GM23338 (cell line): ENCODE data around the gene SLC17A5. TPM values are rescaled to one million over a fixed set of nuclear protein-coding genes. Genes with fewer than 3 reads are reported as not detected.

Experiments used
- ATAC-seq: fragments of 200-7000 bp; cut with Tn5 transposase; 3 replicates; pipeline ENCODE4 v1.9.1; 2020
- DNase-seq: peaks from one replicate; pipeline ENCODE4 v3.0.0-alpha.2; 2015; ENCODE audit warnings: low spot score
- H2AFZ ChIP-seq: fragments of 200-600 bp; sonication (generic); 2 replicates; pipeline ENCODE4 v1.8.0; 2016; ENCODE audit warnings: antibody characterized with exemption, mild to moderate bottlenecking, moderate library complexity
- H3F3A ChIP-seq: fragments of 200-600 bp; sonication (generic); replicated peaks from 2 replicates; pipeline ENCODE4 v1.8.0; 2017; ENCODE audit warnings: antibody characterized with exemption, mixed run types, low read depth
- H3K27ac ChIP-seq: fragments of 200-600 bp; sonication (generic); 2 replicates; pipeline ENCODE4 v1.6.1; 2016; ENCODE audit warnings: low read depth
- H3K27me3 ChIP-seq: fragments of 200-600 bp; sonication (generic); 2 replicates; pipeline ENCODE4 v1.8.0; 2016; ENCODE audit warnings: mild to moderate bottlenecking, mixed run types, moderate library complexity; ENCODE audit not compliant: insufficient read depth
- H3K36me3 ChIP-seq: fragments of 200-600 bp; sonication (generic); 2 replicates; pipeline ENCODE4 v1.8.0; 2016; ENCODE audit warnings: mild to moderate bottlenecking; ENCODE audit not compliant: insufficient read depth
- H3K4me1 ChIP-seq: fragments of 200-600 bp; sonication (generic); 2 replicates; pipeline ENCODE4 v1.8.0; 2016; ENCODE audit warnings: mild to moderate bottlenecking, moderate library complexity; ENCODE audit not compliant: insufficient read depth
- H3K4me2 ChIP-seq: fragments of 200-600 bp; sonication (generic); 2 replicates; pipeline ENCODE4 v1.7.1; 2017; ENCODE audit warnings: mixed run types
- H3K4me3 ChIP-seq: fragments of 200-600 bp; sonication (generic); 2 replicates; pipeline ENCODE4 v1.6.1; 2016; ENCODE audit warnings: mixed run types
- H3K79me2 ChIP-seq: fragments of 200-600 bp; sonication (generic); replicated peaks from 2 replicates; pipeline ENCODE4 v1.8.0; 2017; ENCODE audit warnings: mild to moderate bottlenecking; ENCODE audit not compliant: insufficient read depth
- H3K9me2 ChIP-seq: fragments of 200-600 bp; sonication (generic); 2 replicates; pipeline ENCODE4 v1.8.0; 2017; ENCODE audit not compliant: insufficient read depth
- H4K20me1 ChIP-seq: fragments of 200-600 bp; sonication (generic); replicated peaks from 2 replicates; pipeline ENCODE4 v1.8.0; 2017; ENCODE audit warnings: mild to moderate bottlenecking; ENCODE audit not compliant: insufficient read depth
- H3K27ac Mint-ChIP-seq: 2 replicates; pipeline ENCODE4 v1.8.0; 2020; ENCODE audit warnings: inconsistent platforms, mild to moderate bottlenecking, moderate library complexity, mixed read lengths
- H3K27me3 Mint-ChIP-seq: 3 replicates; pipeline ENCODE4 v1.8.0; 2022; ENCODE audit warnings: low read depth, mild to moderate bottlenecking, moderate library complexity, mixed read lengths, inconsistent platforms; ENCODE audit not compliant: insufficient read depth, poor library complexity
- H3K36me3 Mint-ChIP-seq: 3 replicates; pipeline ENCODE4 v1.8.0; 2021; ENCODE audit warnings: low read depth, mild to moderate bottlenecking, inconsistent platforms, moderate library complexity, mixed read lengths
- H3K4me1 Mint-ChIP-seq: 3 replicates; pipeline ENCODE4 v1.8.0; 2020; ENCODE audit warnings: mild to moderate bottlenecking, inconsistent platforms, mixed read lengths
- H3K4me3 Mint-ChIP-seq: 3 replicates; pipeline ENCODE4 v1.8.0; 2021; ENCODE audit warnings: moderate library complexity, mild to moderate bottlenecking, inconsistent platforms, mixed read lengths
- H3K9me3 Mint-ChIP-seq: 3 replicates; pipeline ENCODE4 v1.8.0; 2020; ENCODE audit warnings: moderate library complexity, mild to moderate bottlenecking, inconsistent platforms, mixed read lengths
- EZH2 ChIP-seq: fragments of 200-600 bp; sonication (generic); IDR thresholded peaks from one replicate; pipeline ENCODE4 v1.8.0; 2017; ENCODE audit warnings: antibody characterized with exemption, mild to moderate bottlenecking, low read depth; ENCODE audit not compliant: unreplicated experiment
- STAT1 ChIP-seq: IDR thresholded peaks from one replicate; pipeline ENCODE4 v1.6.1; 2016; ENCODE audit warnings: antibody characterized with exemption; ENCODE audit not compliant: unreplicated experiment
- ZNF331 ChIP-seq: fragments of 250-450 bp; sonication (Bioruptor Pico); IDR thresholded peaks from 2 replicates; pipeline ENCODE4 v1.5.0; 2020; ENCODE audit warnings: low read depth, mild to moderate bottlenecking, moderate library complexity
- ZNF462 ChIP-seq: fragments of 250-450 bp; sonication (Bioruptor Pico); IDR thresholded peaks from 2 replicates; pipeline ENCODE4 v1.5.0; 2020; ENCODE audit warnings: mild to moderate bottlenecking, moderate library complexity
- polyA plus RNA-seq: library from polyadenylated mRNA; unstranded; fragments of >200 nt; fragmentation: Nextera tagmentation; extraction: Ambion mirVana; gene quantifications from 2 replicates; pipeline ENCODE4 v1.2.1, GENCODE V29; 2016
- total RNA-seq: library from RNA; depleted of rRNA; stranded (reverse); fragments of >200 nt; shearing (Covaris generic); gene quantifications from 2 replicates; pipeline ENCODE4 v1.2.3, GENCODE V29; 2014
- TF ChIP-seq, protein P1 (sequence below): IDR thresholded peaks from 2 replicates; pipeline ENCODE4 v1.6.1; 2016; ENCODE audit warnings: antibody characterized with exemption

SLC17A5 gene
- total and polyA plus RNA-seq, 2 experiments from 2014 or later = 9.2 to 17.7 TPM

DNA sequence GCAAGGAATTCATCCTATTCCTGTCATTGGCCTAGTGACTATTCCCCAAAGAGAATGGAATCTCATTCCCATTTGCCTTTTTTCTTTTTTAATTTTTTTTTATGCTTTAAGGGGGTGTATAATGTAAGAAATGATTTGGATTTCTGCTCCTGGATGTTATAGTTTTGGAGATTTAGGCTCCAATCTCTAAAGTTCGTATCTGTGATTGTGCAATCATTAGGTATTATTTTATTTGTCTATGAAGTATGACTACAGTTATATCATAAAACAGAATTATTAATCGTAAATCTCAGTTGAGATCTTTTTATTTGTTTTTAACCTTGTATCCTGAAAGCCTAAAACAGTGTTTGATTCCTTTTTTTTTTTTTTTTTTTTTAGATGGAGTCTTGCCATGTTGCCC lies 91.2 kb downstream of the SLC17A5 start (continued):
- no peak for TF ChIP-seq EZH2

- H3K36me3 ChIP-seq = no peaks in the 10 kb centered on the region
- no peak overlapping the region for H3K4me3 ChIP-seq
- H3K9me2 ChIP-seq = 0 out of 2 replicates have a peak, but pooled peaks cover 5% of the 10 kb centered on the region
- no peaks in the 10 kb centered on the region for H3K79me2 ChIP-seq
- H3K4me2 ChIP-seq = no peak overlapping the region
- ATAC-seq (no peak), DNase-seq (no peak)
- TF ChIP-seq ZNF462 (CRISPR knock-in tag) = no peak
- TF ChIP-seq, protein P1, sequence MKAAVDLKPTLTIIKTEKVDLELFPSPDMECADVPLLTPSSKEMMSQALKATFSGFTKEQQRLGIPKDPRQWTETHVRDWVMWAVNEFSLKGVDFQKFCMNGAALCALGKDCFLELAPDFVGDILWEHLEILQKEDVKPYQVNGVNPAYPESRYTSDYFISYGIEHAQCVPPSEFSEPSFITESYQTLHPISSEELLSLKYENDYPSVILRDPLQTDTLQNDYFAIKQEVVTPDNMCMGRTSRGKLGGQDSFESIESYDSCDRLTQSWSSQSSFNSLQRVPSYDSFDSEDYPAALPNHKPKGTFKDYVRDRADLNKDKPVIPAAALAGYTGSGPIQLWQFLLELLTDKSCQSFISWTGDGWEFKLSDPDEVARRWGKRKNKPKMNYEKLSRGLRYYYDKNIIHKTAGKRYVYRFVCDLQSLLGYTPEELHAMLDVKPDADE = no peak
- no peak for TF ChIP-seq ZNF331 (CRISPR knock-in tag)
- TF ChIP-seq STAT1 = no peak
- Mint-ChIP-seq H3K27me3 (peaks cover 8% of the 10 kb centered on the region), H3K36me3 (no peaks in the 10 kb centered on the region; the same call in 2 of the 3 replicates), H3K9me3 (no peaks in the 10 kb centered on the region; the same call in 2 of the 3 replicates), H3K27ac (no peak overlapping the region), H3K4me1 (peaks cover 43% of the 10 kb centered on the region), H3K4me3 (no peak overlapping the region)
- peaks cover 22% of the 10 kb centered on the region for H3K4me1 ChIP-seq
- H4K20me1 ChIP-seq = no peaks in the 10 kb centered on the region
- no peak overlapping the region for H2AFZ ChIP-seq
- no peaks in the 10 kb centered on the region for H3K27me3 ChIP-seq
- H3K27ac ChIP-seq = no peak overlapping the region
- H3F3A ChIP-seq = 0 out of 2 replicates have a peak, but pooled peaks cover 3% of the 10 kb centered on the region
Measured at GRCh38 chr6:73560853-73561407, 92.9 kb downstream of the SLC17A5 start.
